GM06990 (cell line): ENCODE data around the gene PPM1B.
"Not testable (repeated sequence)": the region's sequence is repeated elsewhere in the genome, so short reads cannot be mapped to it uniquely, and the experiment has no call there.

ENCODE experiments used
- DNase-seq: peaks from one replicate; pipeline ENCODE4 v3.0.0-alpha.2; 2011; ENCODE audit not compliant: insufficient read length; ENCODE audit errors: extremely low read depth
- H3K27me3 ChIP-seq: replicated peaks from 2 replicates; pipeline ENCODE4 v1.6.0; 2011; ENCODE audit warnings: low read length; ENCODE audit not compliant: control insufficient read depth, insufficient read depth
- H3K36me3 ChIP-seq: 2 replicates; pipeline ENCODE4 v1.5.1; 2011; ENCODE audit warnings: low read length; ENCODE audit not compliant: control insufficient read depth, insufficient read depth
- H3K4me3 ChIP-seq: replicated peaks from 2 replicates; pipeline ENCODE4 v1.5.1; 2011; ENCODE audit warnings: low read depth, mild to moderate bottlenecking, control low read depth, low read length
- TF ChIP-seq, protein P1 (sequence below): IDR thresholded peaks from 2 replicates; pipeline ENCODE4 v1.5.1; 2011; ENCODE audit warnings: low read length, control low read depth, mild to moderate bottlenecking, inconsistent platforms; ENCODE audit not compliant: insufficient read depth, poor library complexity, severe bottlenecking

PPM1B gene

DNA sequence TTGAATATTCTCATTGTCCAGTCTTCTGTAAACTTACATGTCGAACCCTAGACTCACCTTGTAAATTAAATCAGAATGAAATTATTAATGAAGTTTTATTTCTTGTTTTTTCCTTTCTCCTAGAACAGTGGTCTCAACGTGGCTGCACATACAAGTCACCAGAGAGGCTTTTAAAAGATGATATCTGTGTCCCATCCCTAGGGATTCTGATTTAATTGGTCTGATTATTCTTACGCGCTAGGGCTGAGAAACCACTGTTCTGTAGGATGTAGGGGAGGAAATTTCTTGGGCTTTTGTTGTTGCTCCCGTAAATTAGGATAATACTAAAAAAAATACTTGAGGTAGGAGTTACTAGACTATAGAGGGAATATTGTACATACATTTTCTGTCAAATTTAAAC is 32.1 kb downstream of the PPM1B start:
- DNase-seq, result no peak
- Histone ChIP-seq H3K36me3 (no peaks in the 10 kb centered on the region; the same call in none of the 2 replicates), H3K27me3 (no peaks in the 10 kb centered on the region), H3K4me3 (no peak overlapping the region)
- TF ChIP-seq, protein P1, sequence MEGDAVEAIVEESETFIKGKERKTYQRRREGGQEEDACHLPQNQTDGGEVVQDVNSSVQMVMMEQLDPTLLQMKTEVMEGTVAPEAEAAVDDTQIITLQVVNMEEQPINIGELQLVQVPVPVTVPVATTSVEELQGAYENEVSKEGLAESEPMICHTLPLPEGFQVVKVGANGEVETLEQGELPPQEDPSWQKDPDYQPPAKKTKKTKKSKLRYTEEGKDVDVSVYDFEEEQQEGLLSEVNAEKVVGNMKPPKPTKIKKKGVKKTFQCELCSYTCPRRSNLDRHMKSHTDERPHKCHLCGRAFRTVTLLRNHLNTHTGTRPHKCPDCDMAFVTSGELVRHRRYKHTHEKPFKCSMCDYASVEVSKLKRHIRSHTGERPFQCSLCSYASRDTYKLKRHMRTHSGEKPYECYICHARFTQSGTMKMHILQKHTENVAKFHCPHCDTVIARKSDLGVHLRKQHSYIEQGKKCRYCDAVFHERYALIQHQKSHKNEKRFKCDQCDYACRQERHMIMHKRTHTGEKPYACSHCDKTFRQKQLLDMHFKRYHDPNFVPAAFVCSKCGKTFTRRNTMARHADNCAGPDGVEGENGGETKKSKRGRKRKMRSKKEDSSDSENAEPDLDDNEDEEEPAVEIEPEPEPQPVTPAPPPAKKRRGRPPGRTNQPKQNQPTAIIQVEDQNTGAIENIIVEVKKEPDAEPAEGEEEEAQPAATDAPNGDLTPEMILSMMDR, result no peak

DNA sequence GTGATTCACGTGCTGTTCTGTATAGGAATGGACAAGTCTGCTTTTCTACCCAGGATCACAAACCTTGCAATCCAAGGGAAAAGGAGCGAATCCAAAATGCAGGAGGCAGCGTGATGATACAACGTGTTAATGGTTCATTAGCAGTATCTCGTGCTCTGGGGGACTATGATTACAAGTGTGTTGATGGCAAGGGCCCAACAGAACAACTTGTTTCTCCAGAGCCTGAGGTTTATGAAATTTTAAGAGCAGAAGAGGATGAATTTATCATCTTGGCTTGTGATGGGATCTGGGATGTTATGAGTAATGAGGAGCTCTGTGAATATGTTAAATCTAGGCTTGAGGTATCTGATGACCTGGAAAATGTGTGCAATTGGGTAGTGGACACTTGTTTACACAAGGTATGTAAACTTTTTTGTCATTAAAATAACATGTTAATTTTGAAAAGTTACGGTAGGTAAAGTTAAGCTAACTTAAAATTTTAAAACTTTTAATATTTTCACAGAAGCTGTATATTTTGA is 33.0 kb downstream of the PPM1B start:
- Histone ChIP-seq H3K36me3 (no peaks in the 10 kb centered on the region), H3K27me3 (no peaks in the 10 kb centered on the region), H3K4me3 (no peak overlapping the region)
- TF ChIP-seq, protein P1, result no peak
- no peak for DNase-seq

DNA sequence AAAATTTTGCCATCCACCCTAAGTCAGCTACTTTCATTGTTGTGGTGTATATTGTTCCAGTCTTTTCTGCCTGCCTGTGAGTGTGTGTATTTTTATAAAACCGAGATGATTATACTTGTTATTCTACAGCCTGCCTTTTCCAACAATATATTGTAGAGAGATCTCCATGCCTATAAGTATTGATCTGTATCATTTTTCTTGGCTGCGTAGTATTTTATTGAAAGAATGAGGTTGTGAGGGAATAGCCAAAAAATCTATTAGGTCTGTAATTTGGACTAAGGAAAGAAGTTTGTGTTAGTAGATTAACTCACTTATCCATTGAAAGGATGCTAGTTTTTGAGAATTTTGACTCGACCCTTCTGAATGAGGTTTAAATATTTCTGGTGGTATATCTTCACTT is 34.9 kb downstream of the PPM1B start:
- H3K36me3 ChIP-seq, result no peaks in the 10 kb centered on the region
- DNase-seq, result no peak

DNA sequence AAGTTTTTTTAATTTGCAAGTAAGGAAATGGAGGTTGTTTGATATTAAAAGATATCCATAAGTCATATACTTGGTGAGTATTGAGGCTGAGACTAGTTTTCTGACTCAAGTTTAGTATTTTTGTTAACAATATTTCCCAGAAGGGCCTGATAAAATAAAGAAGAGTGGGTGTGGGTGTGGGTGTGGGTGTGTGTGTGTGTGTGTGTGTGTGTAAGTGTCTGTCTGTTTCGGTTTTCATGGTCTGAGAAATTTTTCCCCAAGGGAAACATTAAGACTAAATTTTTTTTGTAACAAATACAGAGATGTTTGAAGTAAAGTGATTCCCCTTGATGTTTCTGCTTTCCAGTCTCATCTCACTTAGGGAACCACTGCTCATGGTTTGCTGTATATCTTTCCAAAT is 36.5 kb downstream of the PPM1B start:
- TF ChIP-seq, protein P1, result no peak
- H3K27me3 ChIP-seq, result no peaks in the 10 kb centered on the region
- no peak for DNase-seq
- no peaks in the 10 kb centered on the region; the same call in 1 of the 2 replicates for H3K36me3 ChIP-seq
- H3K4me3 ChIP-seq, result no peak overlapping the region

More for the DNA sequence above, 34.9 kb downstream of the PPM1B start:
- Histone ChIP-seq H3K4me3 (no peak overlapping the region), H3K27me3 (no peaks in the 10 kb centered on the region)
- TF ChIP-seq, protein P1, result no peak

DNA sequence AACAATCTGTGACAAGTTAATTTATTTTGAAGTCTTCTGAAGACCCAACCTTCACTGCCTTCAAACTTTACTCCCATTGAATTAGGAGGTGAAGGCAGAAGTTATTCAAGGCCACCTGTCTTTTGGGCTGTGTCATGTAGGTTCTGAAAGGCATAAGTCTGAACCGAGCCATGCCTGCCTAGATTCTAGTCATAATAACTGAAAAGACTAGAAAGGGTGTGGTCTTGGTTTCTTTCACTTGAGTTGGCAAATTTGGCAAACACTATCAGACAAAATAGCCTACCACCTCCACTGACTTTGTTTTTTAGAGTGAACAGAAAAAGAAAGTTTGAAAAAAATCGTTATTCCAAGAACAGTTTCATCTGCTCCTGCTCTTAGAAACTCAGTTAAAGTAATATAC is 38.4 kb downstream of the PPM1B start:
- Histone ChIP-seq H3K36me3 (no peaks in the 10 kb centered on the region; the same call in 1 of the 2 replicates), H3K4me3 (no peak overlapping the region), H3K27me3 (no peaks in the 10 kb centered on the region)
- TF ChIP-seq, protein P1, result no peak
- DNase-seq, result no peak

DNA sequence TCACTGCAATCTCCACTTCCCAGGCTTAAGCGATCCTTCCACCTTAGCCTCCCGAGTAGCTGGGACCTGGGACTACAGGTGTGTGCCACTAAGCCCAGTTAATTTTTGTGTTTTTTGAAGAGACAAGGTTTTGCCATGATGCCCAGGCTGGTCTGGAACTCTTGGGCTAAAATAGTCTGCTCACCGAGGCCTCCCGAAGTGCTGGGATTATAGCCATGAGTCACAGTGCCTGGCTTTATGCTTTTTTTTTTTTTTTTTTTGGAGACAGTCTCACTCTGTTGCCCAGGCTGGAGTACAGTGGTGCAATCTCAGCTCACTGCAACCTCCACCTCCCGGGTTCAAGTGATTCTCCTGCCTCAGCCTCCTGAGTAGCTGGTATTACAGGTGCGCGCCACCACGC is 39.0 kb downstream of the PPM1B start:
- H3K4me3 ChIP-seq, DNase-seq, H3K36me3 ChIP-seq, H3K27me3 ChIP-seq: not testable (repeated sequence)
